GM23248 (cell line): ENCODE measurements around the gene FZD4.

Experiments
- EZH2 ChIP-seq: fragments of 200-600 bp; sonication (generic); IDR thresholded peaks from 2 replicates; pipeline ENCODE4 v1.6.1; 2018; ENCODE audit warnings: antibody characterized with exemption, mild to moderate bottlenecking; ENCODE audit not compliant: insufficient read depth, poor library complexity, severe bottlenecking
- EZH2phosphoT487 ChIP-seq: fragments of 200-600 bp; sonication (generic); IDR thresholded peaks from 2 replicates; pipeline ENCODE4 v1.6.1; 2018; ENCODE audit warnings: antibody characterized with exemption, moderate library complexity, mild to moderate bottlenecking, low read depth; ENCODE audit not compliant: insufficient read depth

DNA sequence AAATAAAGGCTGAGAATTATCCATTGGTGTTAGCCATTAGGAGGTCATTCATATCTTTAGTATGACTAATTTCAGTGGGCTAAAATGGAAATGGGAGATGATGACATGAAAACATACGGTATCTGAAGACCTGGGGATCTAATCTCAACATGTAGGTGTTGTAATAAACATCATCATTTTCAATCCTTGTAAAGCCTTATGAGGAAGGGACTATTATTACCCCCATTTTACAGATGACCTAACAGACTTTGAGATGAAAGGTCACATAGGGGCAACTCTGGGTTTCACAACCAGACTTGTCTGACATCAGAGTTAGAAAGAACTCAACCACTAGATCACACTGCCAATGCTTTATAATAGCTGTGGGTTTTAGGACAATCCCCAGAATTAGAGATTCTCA, 47.7 kb upstream of the FZD4 start:
- TF ChIP-seq EZH2 (no peak), EZH2phosphoT487 (no peak)
